DND-41 (cell line): ENCODE measurements around the gene CHMP4B.

ENCODE experiments used
- ATAC-seq: fragments of 200-7000 bp; cut with Tn5 transposase; 3 replicates; pipeline ENCODE4 v1.9.1; 2021; ENCODE audit warnings: low read depth; ENCODE audit not compliant: insufficient read depth
- DNase-seq: peaks from one replicate; pipeline ENCODE4 v3.0.0-alpha.2; 2020
- H2AFZ ChIP-seq: 2 replicates; pipeline ENCODE4 v1.6.0; 2012; ENCODE audit warnings: low read depth, low read length
- H3K27ac ChIP-seq: 2 replicates; pipeline ENCODE4 v1.5.1; 2012; ENCODE audit warnings: low read length, inconsistent platforms
- H3K27me3 ChIP-seq: fragments of 200-600 bp; sonication (generic); 2 replicates; pipeline ENCODE4 v1.6.0; 2012; ENCODE audit warnings: low read length, mild to moderate bottlenecking, inconsistent platforms; ENCODE audit not compliant: insufficient read depth, poor library complexity
- H3K36me3 ChIP-seq: 2 replicates; pipeline ENCODE4 v1.5.1; 2012; ENCODE audit warnings: low read length, inconsistent platforms; ENCODE audit not compliant: insufficient read depth
- H3K4me1 ChIP-seq: 2 replicates; pipeline ENCODE4 v1.5.1; 2012; ENCODE audit warnings: mild to moderate bottlenecking, low read length; ENCODE audit not compliant: insufficient read depth
- H3K4me2 ChIP-seq: 2 replicates; pipeline ENCODE4 v1.6.0; 2012; ENCODE audit warnings: mild to moderate bottlenecking, moderate library complexity, low read length, inconsistent platforms; ENCODE audit not compliant: insufficient read depth
- H3K4me3 ChIP-seq, 2 experiments: fragments of 200-600 bp in 1 of 2; shearing (Covaris generic) in 1 of 2; 2 replicates each; pipeline ENCODE4 v1.5.1; 2012 to 2016; ENCODE audit warnings: inconsistent platforms in 2 of 2, low read length in 2 of 2, mild to moderate bottlenecking in 2 of 2, low read depth in 1 of 2, moderate library complexity in 1 of 2
- H3K79me2 ChIP-seq: 2 replicates; pipeline ENCODE4 v1.6.0; 2012; ENCODE audit warnings: low read length, inconsistent platforms; ENCODE audit not compliant: insufficient read depth
- H3K9ac ChIP-seq: 2 replicates; pipeline ENCODE4 v1.6.0; 2012; ENCODE audit warnings: low read depth, mild to moderate bottlenecking, inconsistent platforms, low read length, moderate library complexity
- H3K9me3 ChIP-seq: 2 replicates; pipeline ENCODE4 v1.5.1; 2012; ENCODE audit warnings: low read length, moderate library complexity, mild to moderate bottlenecking, inconsistent platforms; ENCODE audit not compliant: insufficient read depth, severe bottlenecking
- H4K20me1 ChIP-seq: 2 replicates; pipeline ENCODE4 v1.6.0; 2012; ENCODE audit warnings: low read length; ENCODE audit not compliant: insufficient read depth
- CTCF ChIP-seq: IDR thresholded peaks from 2 replicates; pipeline ENCODE4 v1.5.1; 2012; ENCODE audit warnings: borderline replicate concordance, low read length, moderate library complexity, mild to moderate bottlenecking; ENCODE audit not compliant: poor library complexity, severe bottlenecking; ENCODE audit errors: extremely low read depth
- EZH2 ChIP-seq: IDR thresholded peaks from 3 replicates; pipeline ENCODE4 v1.6.1; 2012; ENCODE audit warnings: borderline replicate concordance, low read depth, mild to moderate bottlenecking, moderate library complexity, low read length, inconsistent platforms; ENCODE audit not compliant: severe bottlenecking

The CHMP4B gene

GRCh38 chr20:33810885-33811775 lies at the start of gene CHMP4B:
CHMP4B (plus strand) TSS chr20:33811348; CDS start chr20:33811469, 121 bp downstream.
- H4K20me1 ChIP-seq, result peaks cover 41% of the 10 kb centered on the region
- no peak for TF ChIP-seq CTCF
- TF ChIP-seq EZH2, result no peak
- DNase-seq (peak; percentile 99), ATAC-seq (peak; percentile 95)
- peak within 1 kb of the TSS; percentile 82 for H3K4me2 ChIP-seq
- no peaks in the 10 kb centered on the region for H3K27me3 ChIP-seq
- peaks cover 21% of the 10 kb centered on the region for H3K36me3 ChIP-seq
- H3K4me3 ChIP-seq, result peak within 1 kb of the TSS; percentile 57 to 70
- H2AFZ ChIP-seq, result peak within 1 kb of the TSS; percentile 78
- peaks cover 49% of the 10 kb centered on the region for H3K79me2 ChIP-seq
- H3K4me1 ChIP-seq, result peaks cover 43% of the 10 kb centered on the region
- peak within 1 kb of the TSS; percentile 71 for H3K9ac ChIP-seq
- H3K9me3 ChIP-seq, result no peaks in the 10 kb centered on the region
- peak within 1 kb of the TSS; percentile 71 for H3K27ac ChIP-seq

GRCh38 chr20:33761698-33762250 lies 49.4 kb upstream of the CHMP4B start:
- peaks cover 6% of the 10 kb centered on the region for H3K9me3 ChIP-seq
- TF ChIP-seq CTCF (no peak), EZH2 (no peak)
- H3K4me3 ChIP-seq, result no peak overlapping the region
- H3K4me2 ChIP-seq, result no peak overlapping the region
- no peaks in the 10 kb centered on the region for H3K4me1 ChIP-seq
- no peak overlapping the region for H3K9ac ChIP-seq
- H3K27ac ChIP-seq, result no peak overlapping the region
- peaks cover 7% of the 10 kb centered on the region for H3K36me3 ChIP-seq
- no peaks in the 10 kb centered on the region for H4K20me1 ChIP-seq
- H3K27me3 ChIP-seq, result no peaks in the 10 kb centered on the region
- DNase-seq (no peak), ATAC-seq (no peak)
- no peaks in the 10 kb centered on the region for H3K79me2 ChIP-seq
- no peak overlapping the region for H2AFZ ChIP-seq

- Histone ChIP-seq H3K79me2 (no peaks in the 10 kb centered on the region), H2AFZ (no peak overlapping the region), H3K4me2 (no peak overlapping the region), H3K27me3 (no peaks in the 10 kb centered on the region), H4K20me1 (no peaks in the 10 kb centered on the region), H3K4me1 (no peaks in the 10 kb centered on the region), H3K9me3 (no peaks in the 10 kb centered on the region), H3K36me3 (no peaks in the 10 kb centered on the region), H3K4me3 (no peak overlapping the region), H3K27ac (no peak overlapping the region), H3K9ac (no peak overlapping the region)
- DNase-seq, result no peak
- no peak for ATAC-seq
- TF ChIP-seq CTCF (no peak), EZH2 (no peak)
Measured at GRCh38 chr20:33765099-33765498, 46.0 kb upstream of the CHMP4B start.
